Osteocyte (in vitro differentiated cells): ENCODE results near the gene CCKAR. TPM values are rescaled to one million over a fixed set of nuclear protein-coding genes. Genes with fewer than 3 reads are reported as not detected.

Experiments used
- DNase-seq: peaks from one replicate; pipeline ENCODE4 v3.0.0; 2021; ENCODE audit warnings: mixed read lengths; ENCODE audit not compliant: unreplicated experiment; ENCODE audit errors: extremely low spot score
- H3K27ac Mint-ChIP-seq: one replicate; pipeline ENCODE4 v1.8.0; 2021; ENCODE audit warnings: mild to moderate bottlenecking, mixed read lengths; ENCODE audit not compliant: unreplicated experiment
- H3K27me3 Mint-ChIP-seq: one replicate; pipeline ENCODE4 v1.8.0; 2021; ENCODE audit warnings: mixed read lengths; ENCODE audit not compliant: unreplicated experiment
- H3K36me3 Mint-ChIP-seq: one replicate; pipeline ENCODE4 v1.8.0; 2021; ENCODE audit warnings: mixed read lengths; ENCODE audit not compliant: unreplicated experiment
- H3K4me1 Mint-ChIP-seq: one replicate; pipeline ENCODE4 v1.8.0; 2021; ENCODE audit warnings: mixed read lengths; ENCODE audit not compliant: unreplicated experiment
- H3K4me3 Mint-ChIP-seq: one replicate; pipeline ENCODE4 v1.8.0; 2021; ENCODE audit warnings: mild to moderate bottlenecking, moderate library complexity, mixed read lengths; ENCODE audit not compliant: unreplicated experiment
- H3K9me3 Mint-ChIP-seq: one replicate; pipeline ENCODE4 v1.8.0; 2021; ENCODE audit warnings: mixed read lengths; ENCODE audit not compliant: unreplicated experiment
- CTCF ChIP-seq: fragments of 200-600 bp; sonication (generic); IDR thresholded peaks from 2 replicates; pipeline ENCODE4 v1.5.0; 2021; ENCODE audit warnings: antibody characterized with exemption, mild to moderate bottlenecking, moderate library complexity
- total RNA-seq: library from RNA; stranded (reverse); gene quantifications from 2 replicates; pipeline ENCODE4 v1.2.1, GENCODE V29; 2021

Gene CCKAR
- total RNA-seq, 1 donor from 2014 or later: not detected

- Mint-ChIP-seq H3K36me3 (no peaks in the 10 kb centered on the region), H3K27me3 (peaks cover 6% of the 10 kb centered on the region), H3K27ac (no peak overlapping the region), H3K4me1 (no peaks in the 10 kb centered on the region), H3K4me3 (no peak overlapping the region), H3K9me3 (no peaks in the 10 kb centered on the region)
- TF ChIP-seq CTCF: no peak
- no peak for DNase-seq
Observed at GRCh38 chr4:26529479-26529878, 39.2 kb upstream of the CCKAR start.

- peaks cover 3% of the 10 kb centered on the region for H3K27me3 Mint-ChIP-seq
- no peaks in the 10 kb centered on the region for H3K9me3 Mint-ChIP-seq
- H3K4me3 Mint-ChIP-seq: no peak overlapping the region
- DNase-seq: no peak
- H3K4me1 Mint-ChIP-seq: no peaks in the 10 kb centered on the region
- H3K36me3 Mint-ChIP-seq: no peaks in the 10 kb centered on the region
- TF ChIP-seq CTCF: no peak
- H3K27ac Mint-ChIP-seq: no peak overlapping the region
Observed at GRCh38 chr4:26525771-26526150, 35.5 kb upstream of the CCKAR start.

- no peak for TF ChIP-seq CTCF
- H3K4me1 Mint-ChIP-seq: no peaks in the 10 kb centered on the region
- H3K27ac Mint-ChIP-seq: no peak overlapping the region
- H3K4me3 Mint-ChIP-seq: no peak overlapping the region
- H3K9me3 Mint-ChIP-seq: no peaks in the 10 kb centered on the region
- H3K36me3 Mint-ChIP-seq: no peaks in the 10 kb centered on the region
- no peak for DNase-seq
- peaks cover 3% of the 10 kb centered on the region for H3K27me3 Mint-ChIP-seq
Observed at GRCh38 chr4:26525136-26525770, 35.0 kb upstream of the CCKAR start.

- Mint-ChIP-seq H3K27me3 (peaks cover 4% of the 10 kb centered on the region), H3K4me3 (no peak overlapping the region), H3K27ac (no peak overlapping the region), H3K36me3 (no peaks in the 10 kb centered on the region), H3K9me3 (no peaks in the 10 kb centered on the region), H3K4me1 (no peaks in the 10 kb centered on the region)
- no peak for DNase-seq
- no peak for TF ChIP-seq CTCF
Observed at GRCh38 chr4:26524011-26524410, 33.7 kb upstream of the CCKAR start.

GRCh38 chr4:26522478-26522877 is 32.2 kb upstream of the CCKAR start:
- DNase-seq: no peak
- Mint-ChIP-seq H3K27ac (no peak overlapping the region), H3K36me3 (no peaks in the 10 kb centered on the region), H3K4me3 (no peak overlapping the region), H3K27me3 (peaks cover 4% of the 10 kb centered on the region), H3K9me3 (no peaks in the 10 kb centered on the region), H3K4me1 (no peaks in the 10 kb centered on the region)
- TF ChIP-seq CTCF: no peak
